Activated CD8-positive, alpha-beta memory T cell treated with anti-CD3 and anti-CD28 coated beads, Interleukin-2, amount 50 U/mL, for 1 hour (primary cell): ENCODE measurements around the gene RAG1.

Experiments used
- DNase-seq: peaks from one replicate; pipeline ENCODE4 v3.0.0-alpha.2; 2020; ENCODE audit errors: extremely low read depth

Gene RAG1

GRCh38 chr11:36590513-36590912 is 22.7 kb downstream of the RAG1 start:
- no peak for DNase-seq

GRCh38 chr11:36591433-36591832 is 23.6 kb downstream of the RAG1 start:
- no peak for DNase-seq

- DNase-seq: no peak
These were observed 26.6 kb downstream of the RAG1 start, which contains the start of gene IFTAP for GRCh38 chr11:36594316-36594989. Gene IFTAP (plus strand): TSS chr11:36594502. CDS start chr11:36610104, 15,602 bp downstream.

GRCh38 chr11:36596880-36597279 is 29.1 kb downstream of the RAG1 start:
- no peak for DNase-seq

GRCh38 chr11:36598051-36598450 is 30.2 kb downstream of the RAG1 start, which contains the start of gene RAG2:
Gene RAG2 (minus strand): TSS chr11:36598236. CDS start chr11:36594168, 4,068 bp downstream.
- no peak for DNase-seq

GRCh38 chr11:36600180-36600579 is 32.4 kb downstream of the RAG1 start:
- no peak for DNase-seq

DNA sequence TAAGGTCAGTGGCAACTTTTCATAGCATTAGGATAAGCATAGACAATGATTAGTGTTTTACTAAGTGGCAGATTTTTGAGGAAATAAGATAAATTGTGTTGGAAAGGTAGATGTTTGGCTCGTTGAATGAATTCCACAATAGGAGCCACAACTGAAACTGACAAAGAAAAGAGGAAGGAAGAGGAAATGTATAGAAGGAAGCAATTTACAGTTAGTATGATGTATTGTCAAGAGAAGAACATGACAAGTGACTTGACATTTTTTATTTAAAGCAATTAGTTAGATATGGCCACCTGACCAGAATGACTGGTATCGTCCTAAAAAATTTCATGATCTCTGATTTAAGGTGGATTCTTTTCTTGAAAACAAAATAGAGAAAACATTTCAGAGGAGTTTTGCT is 33.3 kb downstream of the RAG1 start:
- no peak for DNase-seq

GRCh38 chr11:36602135-36602534 is 34.3 kb downstream of the RAG1 start:
- DNase-seq: no peak

GRCh38 chr11:36605221-36606216 is 37.7 kb downstream of the RAG1 start:
- DNase-seq: no peak

- DNase-seq: no peak
These were observed 40.8 kb downstream of the RAG1 start for GRCh38 chr11:36608491-36609199.

- DNase-seq: no peak
These were observed 41.6 kb downstream of the RAG1 start for GRCh38 chr11:36609383-36609782.

DNA sequence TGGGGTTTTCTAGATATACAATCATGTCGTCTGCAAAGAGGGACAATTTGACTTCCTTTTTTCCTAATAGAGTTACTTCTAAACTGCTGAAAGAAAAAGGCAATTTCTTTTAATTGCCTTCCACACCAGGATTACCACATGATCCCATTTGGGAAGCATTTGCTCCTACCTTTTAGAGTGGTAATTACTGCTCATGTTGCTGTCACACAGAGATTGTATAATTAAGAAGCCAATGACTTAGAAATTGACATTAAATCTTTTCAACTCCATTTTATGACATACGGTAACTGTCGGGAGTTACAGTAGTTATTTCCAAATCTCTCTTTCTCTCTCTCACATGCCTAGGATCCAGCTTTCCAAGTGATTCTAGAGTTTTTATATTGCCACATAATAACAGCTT is 48.0 kb downstream of the RAG1 start:
- DNase-seq: no peak

- DNase-seq: no peak
These were observed 49.9 kb downstream of the RAG1 start for GRCh38 chr11:36617543-36618362.

- no peak for DNase-seq
These were observed 50.7 kb downstream of the RAG1 start for GRCh38 chr11:36618363-36619047.

- DNase-seq: no peak
These were observed 51.7 kb downstream of the RAG1 start for GRCh38 chr11:36619502-36619901.

- DNase-seq: no peak
These were observed 52.4 kb downstream of the RAG1 start for GRCh38 chr11:36620246-36620645.

DNA sequence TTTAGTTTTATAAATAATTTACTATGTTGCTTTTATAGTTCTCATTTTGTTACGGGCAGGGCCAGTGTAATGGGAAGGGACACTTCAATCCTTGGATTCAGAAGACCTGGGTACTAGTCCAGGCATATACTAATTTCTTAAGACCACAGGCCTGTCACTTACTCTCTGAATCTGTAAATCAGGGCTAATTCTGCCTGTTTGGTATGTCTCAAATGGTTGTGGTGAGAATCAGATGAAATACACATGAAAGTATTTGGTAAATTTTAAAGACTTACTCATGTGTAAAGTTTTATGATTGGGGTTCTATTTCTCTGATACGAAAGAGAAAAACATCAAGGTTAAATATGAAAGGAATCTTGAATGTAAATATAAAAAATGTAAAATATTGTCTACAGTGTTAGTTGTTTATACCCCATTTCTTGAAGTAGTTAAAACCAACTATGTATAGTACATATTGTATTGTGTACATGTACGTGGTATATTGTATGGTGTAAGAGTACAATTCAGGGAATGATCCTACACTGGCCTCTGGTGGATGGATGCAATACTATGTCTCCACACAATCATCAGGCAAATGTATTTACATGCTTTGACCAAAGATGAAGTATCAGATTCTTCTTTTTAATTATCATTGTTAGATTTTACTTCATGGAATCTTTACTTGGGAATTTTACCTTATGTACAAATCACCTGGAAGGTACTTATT is 54.8 kb downstream of the RAG1 start:
- no peak for DNase-seq

- DNase-seq: no peak
These were observed 55.7 kb downstream of the RAG1 start for GRCh38 chr11:36623494-36623893.

DNA sequence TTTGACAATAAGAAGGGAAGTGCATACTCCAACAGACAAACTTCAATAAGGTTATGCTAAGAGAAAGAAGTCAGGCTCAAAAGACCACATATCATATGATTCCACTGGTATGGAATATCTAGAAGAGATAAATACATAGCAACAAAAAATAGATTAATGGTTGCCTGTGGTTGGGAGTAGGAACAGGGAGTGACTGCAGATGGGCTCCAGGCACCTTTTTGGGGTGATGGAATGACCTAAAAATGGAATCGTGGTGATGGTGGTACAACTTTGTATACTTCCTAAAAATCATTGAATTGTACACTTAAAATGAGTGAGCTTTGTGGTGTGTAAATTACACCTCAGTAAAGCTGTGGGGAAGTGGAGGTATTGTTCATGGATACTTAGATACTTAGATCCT is 59.2 kb downstream of the RAG1 start:
- no peak for DNase-seq

DNA sequence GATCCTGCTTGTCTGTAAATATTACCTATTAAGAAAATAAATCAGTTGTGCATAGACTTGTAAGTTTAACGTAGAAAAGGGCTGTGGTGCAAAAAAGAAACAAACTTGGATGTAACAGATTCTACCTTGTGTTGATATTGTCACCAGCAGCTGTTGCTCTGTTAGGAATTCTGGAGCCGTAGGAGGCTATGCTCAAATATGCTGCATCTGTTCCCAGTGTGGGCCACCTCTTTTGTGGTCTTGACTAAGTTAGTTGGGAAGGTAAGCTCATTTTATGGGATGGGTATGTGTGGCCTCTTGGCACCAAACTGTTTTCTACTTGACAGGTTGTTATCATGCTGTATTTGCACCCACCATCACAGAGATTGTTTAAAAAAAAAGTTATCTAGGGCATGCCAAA is 59.7 kb downstream of the RAG1 start:
- no peak for DNase-seq
